Measurements from ENCODE around the gene HOXC13.

The HOXC13 gene

DNA sequence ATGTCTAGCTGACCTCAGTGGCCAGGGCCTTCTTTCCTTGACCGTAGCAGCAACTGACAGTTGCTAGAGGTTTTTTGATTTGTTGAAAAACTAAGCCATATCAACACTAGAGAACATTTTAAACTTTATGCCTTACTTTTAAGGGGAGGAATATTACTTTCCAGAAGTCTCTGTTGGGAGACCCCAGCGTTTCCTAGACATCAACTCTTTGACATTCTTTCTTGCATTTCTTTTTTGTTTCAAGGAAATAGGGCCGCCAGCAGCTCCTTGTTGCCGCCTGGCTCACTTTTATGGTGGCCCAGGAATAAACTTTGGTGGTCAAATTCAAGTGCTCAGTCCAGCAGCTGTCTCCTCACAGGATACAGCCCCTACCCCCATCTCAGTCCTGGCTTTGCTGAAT lies 31.8 kb downstream of the HOXC13 start:
- H3K27me3 ChIP-seq (ENCODE audit: control insufficient read depth in 2 of 2, insufficient read depth in 2 of 2, low read length in 2 of 2): peaks cover 74 to 86% of the 10 kb centered on the region in 2 donors
- H3K4me3 ChIP-seq (ENCODE audit: low read length in 2 of 2): no peak overlapping the region
- H3K9me3 ChIP-seq (ENCODE audit: control insufficient read depth in 2 of 2, low read length in 2 of 2): peaks cover 0 to 6% of the 10 kb centered on the region in 2 donors
- peaks cover 0 to 3% of the 10 kb centered on the region in 2 donors for H3K4me1 ChIP-seq (ENCODE audit: control insufficient read depth in 2 of 2, insufficient read depth in 2 of 2, low read length in 2 of 2)
- no peaks in the 10 kb centered on the region for H3K36me3 ChIP-seq (ENCODE audit: control insufficient read depth in 2 of 2, insufficient read depth in 2 of 2, low read length in 2 of 2)
- H3K9ac ChIP-seq (ENCODE audit: low read depth in 1 of 2, low read length in 2 of 2): no peak overlapping the region
- H3K27ac ChIP-seq (ENCODE audit: low read depth in 2 of 2, low read length in 2 of 2): no peak overlapping the region

DNA sequence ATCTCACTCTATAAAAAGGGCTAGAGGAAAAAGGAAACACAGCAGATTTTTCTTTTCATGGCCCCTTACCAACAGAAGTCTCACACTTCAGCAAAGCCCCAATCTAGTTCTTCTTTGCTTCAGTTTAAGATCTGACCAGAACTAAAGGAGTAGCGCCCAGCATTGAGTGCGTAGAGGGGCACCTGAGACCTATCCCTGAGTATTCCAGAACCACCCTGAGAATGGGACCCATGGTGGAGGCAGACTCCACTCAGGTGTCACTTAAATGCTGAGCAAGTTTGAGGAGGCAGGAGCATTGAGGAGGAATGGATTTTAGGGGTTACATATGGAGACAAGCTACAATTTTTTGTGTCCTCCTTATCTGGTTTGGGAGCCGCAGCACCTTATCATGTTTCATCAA lies 32.5 kb downstream of the HOXC13 start:
- H3K4me3 ChIP-seq (ENCODE audit: low read length in 2 of 2): no peak overlapping the region
- H3K9me3 ChIP-seq (ENCODE audit: control insufficient read depth in 2 of 2, low read length in 2 of 2): peaks cover 0 to 9% of the 10 kb centered on the region in 2 donors
- H3K4me1 ChIP-seq (ENCODE audit: control insufficient read depth in 2 of 2, insufficient read depth in 2 of 2, low read length in 2 of 2): peaks cover 0 to 3% of the 10 kb centered on the region in 2 donors
- no peaks in the 10 kb centered on the region for H3K36me3 ChIP-seq (ENCODE audit: control insufficient read depth in 2 of 2, insufficient read depth in 2 of 2, low read length in 2 of 2)
- H3K27me3 ChIP-seq (ENCODE audit: control insufficient read depth in 2 of 2, insufficient read depth in 2 of 2, low read length in 2 of 2): peaks cover 75 to 87% of the 10 kb centered on the region in 2 donors
- no peak overlapping the region for H3K9ac ChIP-seq (ENCODE audit: low read depth in 1 of 2, low read length in 2 of 2)
- H3K27ac ChIP-seq (ENCODE audit: low read depth in 2 of 2, low read length in 2 of 2): no peak overlapping the region

GRCh38 chr12:53971686-53972085 lies 33.1 kb downstream of the HOXC13 start:
- peaks cover 74 to 87% of the 10 kb centered on the region in 2 donors for H3K27me3 ChIP-seq (ENCODE audit: control insufficient read depth in 2 of 2, insufficient read depth in 2 of 2, low read length in 2 of 2)
- H3K9ac ChIP-seq (ENCODE audit: low read depth in 1 of 2, low read length in 2 of 2): no peak overlapping the region
- H3K27ac ChIP-seq (ENCODE audit: low read depth in 2 of 2, low read length in 2 of 2): no peak overlapping the region
- H3K4me3 ChIP-seq (ENCODE audit: low read length in 2 of 2): no peak overlapping the region
- H3K36me3 ChIP-seq (ENCODE audit: control insufficient read depth in 2 of 2, insufficient read depth in 2 of 2, low read length in 2 of 2): no peaks in the 10 kb centered on the region
- H3K9me3 ChIP-seq (ENCODE audit: control insufficient read depth in 2 of 2, low read length in 2 of 2): peaks cover 0 to 9% of the 10 kb centered on the region in 2 donors
- no peaks in the 10 kb centered on the region for H3K4me1 ChIP-seq (ENCODE audit: control insufficient read depth in 2 of 2, insufficient read depth in 2 of 2, low read length in 2 of 2)

DNA sequence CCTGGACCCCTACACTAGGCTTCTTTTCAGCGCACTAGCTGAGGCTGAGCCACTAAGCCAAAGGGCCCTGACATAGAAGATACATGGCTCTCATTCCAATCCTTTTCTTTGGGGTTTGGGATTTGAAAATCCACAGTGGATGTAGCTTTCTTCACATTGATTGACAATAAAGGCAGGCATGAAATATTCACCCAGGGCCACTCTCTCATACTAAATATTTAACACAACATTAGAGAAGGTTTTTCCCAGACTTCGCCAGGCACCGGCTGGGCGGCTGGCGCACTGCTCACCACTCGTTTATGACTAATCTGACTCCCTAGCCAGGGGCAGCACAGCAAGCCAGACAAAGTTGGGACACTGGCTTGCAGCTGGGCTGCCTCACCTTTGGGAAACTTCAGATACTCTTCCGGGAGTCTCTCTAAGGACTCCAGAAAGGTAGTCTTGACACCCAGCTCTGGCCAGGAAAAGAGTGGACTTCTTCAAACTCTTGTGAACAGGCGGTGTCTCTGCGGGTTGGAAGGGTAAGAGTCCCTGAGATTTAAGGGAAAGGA lies 33.6 kb downstream of the HOXC13 start:
- no peak overlapping the region for H3K9ac ChIP-seq (ENCODE audit: low read depth in 1 of 2, low read length in 2 of 2)
- H3K27me3 ChIP-seq (ENCODE audit: control insufficient read depth in 2 of 2, insufficient read depth in 2 of 2, low read length in 2 of 2): peaks cover 74 to 86% of the 10 kb centered on the region in 2 donors
- H3K4me1 ChIP-seq (ENCODE audit: control insufficient read depth in 2 of 2, insufficient read depth in 2 of 2, low read length in 2 of 2): no peaks in the 10 kb centered on the region
- H3K4me3 ChIP-seq (ENCODE audit: low read length in 2 of 2): no peak overlapping the region
- H3K9me3 ChIP-seq (ENCODE audit: control insufficient read depth in 2 of 2, low read length in 2 of 2): peaks cover 0 to 9% of the 10 kb centered on the region in 2 donors
- H3K36me3 ChIP-seq (ENCODE audit: control insufficient read depth in 2 of 2, insufficient read depth in 2 of 2, low read length in 2 of 2): no peaks in the 10 kb centered on the region
- H3K27ac ChIP-seq (ENCODE audit: low read depth in 2 of 2, low read length in 2 of 2): no peak overlapping the region

GRCh38 chr12:53972722-53973235 lies 34.1 kb downstream of the HOXC13 start, which contains the start of gene HOXC11:
Gene HOXC11 (plus strand): TSS chr12:53973126. CDS start chr12:53973242, 116 bp downstream.
- Histone ChIP-seq H3K27ac (ENCODE audit: low read depth in 2 of 2, low read length in 2 of 2) (no peak within 1 kb of the TSS), H3K27me3 (ENCODE audit: control insufficient read depth in 2 of 2, insufficient read depth in 2 of 2, low read length in 2 of 2) (peaks cover 74 to 85% of the 10 kb centered on the region in 2 donors), H3K9ac (ENCODE audit: low read depth in 1 of 2, low read length in 2 of 2) (no peak within 1 kb of the TSS), H3K4me1 (ENCODE audit: control insufficient read depth in 2 of 2, insufficient read depth in 2 of 2, low read length in 2 of 2) (no peaks in the 10 kb centered on the region), H3K4me3 (ENCODE audit: low read length in 2 of 2) (no peak within 1 kb of the TSS), H3K36me3 (ENCODE audit: control insufficient read depth in 2 of 2, insufficient read depth in 2 of 2, low read length in 2 of 2) (no peaks in the 10 kb centered on the region), H3K9me3 (ENCODE audit: control insufficient read depth in 2 of 2, low read length in 2 of 2) (peaks cover 0 to 9% of the 10 kb centered on the region in 2 donors)

DNA sequence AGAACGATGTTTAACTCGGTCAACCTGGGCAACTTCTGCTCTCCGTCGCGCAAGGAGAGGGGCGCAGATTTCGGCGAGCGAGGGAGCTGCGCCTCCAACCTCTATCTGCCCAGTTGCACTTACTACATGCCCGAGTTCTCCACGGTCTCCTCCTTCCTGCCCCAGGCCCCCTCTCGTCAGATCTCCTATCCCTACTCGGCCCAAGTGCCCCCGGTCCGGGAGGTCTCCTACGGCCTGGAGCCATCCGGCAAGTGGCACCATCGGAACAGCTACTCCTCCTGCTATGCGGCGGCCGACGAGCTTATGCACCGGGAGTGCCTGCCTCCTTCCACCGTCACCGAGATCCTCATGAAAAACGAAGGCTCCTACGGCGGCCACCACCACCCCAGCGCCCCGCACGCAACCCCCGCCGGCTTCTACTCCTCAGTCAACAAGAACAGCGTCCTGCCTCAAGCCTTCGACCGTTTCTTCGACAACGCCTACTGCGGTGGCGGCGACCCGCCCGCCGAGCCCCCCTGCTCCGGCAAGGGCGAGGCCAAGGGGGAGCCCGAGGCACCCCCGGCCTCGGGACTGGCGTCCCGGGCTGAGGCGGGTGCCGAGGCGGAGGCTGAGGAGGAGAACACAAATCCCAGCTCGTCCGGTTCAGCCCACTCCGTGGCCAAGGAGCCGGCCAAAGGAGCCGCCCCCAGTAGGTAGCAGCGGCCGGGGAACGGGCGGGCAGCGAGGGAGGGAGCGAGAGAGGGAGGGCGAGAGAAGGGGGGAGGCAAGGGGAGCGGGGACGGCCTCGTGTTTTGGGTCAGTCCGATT lies 34.8 kb downstream of the HOXC13 start:
- Histone ChIP-seq H3K4me1 (ENCODE audit: control insufficient read depth in 2 of 2, insufficient read depth in 2 of 2, low read length in 2 of 2) (no peaks in the 10 kb centered on the region), H3K27ac (ENCODE audit: low read depth in 2 of 2, low read length in 2 of 2) (no peak overlapping the region), H3K36me3 (ENCODE audit: control insufficient read depth in 2 of 2, insufficient read depth in 2 of 2, low read length in 2 of 2) (no peaks in the 10 kb centered on the region), H3K4me3 (ENCODE audit: low read length in 2 of 2) (no peak overlapping the region), H3K9ac (ENCODE audit: low read depth in 1 of 2, low read length in 2 of 2) (no peak overlapping the region), H3K27me3 (ENCODE audit: control insufficient read depth in 2 of 2, insufficient read depth in 2 of 2, low read length in 2 of 2) (peaks cover 72 to 84% of the 10 kb centered on the region in 2 donors), H3K9me3 (ENCODE audit: control insufficient read depth in 2 of 2, low read length in 2 of 2) (peaks cover 0 to 9% of the 10 kb centered on the region in 2 donors)

DNA sequence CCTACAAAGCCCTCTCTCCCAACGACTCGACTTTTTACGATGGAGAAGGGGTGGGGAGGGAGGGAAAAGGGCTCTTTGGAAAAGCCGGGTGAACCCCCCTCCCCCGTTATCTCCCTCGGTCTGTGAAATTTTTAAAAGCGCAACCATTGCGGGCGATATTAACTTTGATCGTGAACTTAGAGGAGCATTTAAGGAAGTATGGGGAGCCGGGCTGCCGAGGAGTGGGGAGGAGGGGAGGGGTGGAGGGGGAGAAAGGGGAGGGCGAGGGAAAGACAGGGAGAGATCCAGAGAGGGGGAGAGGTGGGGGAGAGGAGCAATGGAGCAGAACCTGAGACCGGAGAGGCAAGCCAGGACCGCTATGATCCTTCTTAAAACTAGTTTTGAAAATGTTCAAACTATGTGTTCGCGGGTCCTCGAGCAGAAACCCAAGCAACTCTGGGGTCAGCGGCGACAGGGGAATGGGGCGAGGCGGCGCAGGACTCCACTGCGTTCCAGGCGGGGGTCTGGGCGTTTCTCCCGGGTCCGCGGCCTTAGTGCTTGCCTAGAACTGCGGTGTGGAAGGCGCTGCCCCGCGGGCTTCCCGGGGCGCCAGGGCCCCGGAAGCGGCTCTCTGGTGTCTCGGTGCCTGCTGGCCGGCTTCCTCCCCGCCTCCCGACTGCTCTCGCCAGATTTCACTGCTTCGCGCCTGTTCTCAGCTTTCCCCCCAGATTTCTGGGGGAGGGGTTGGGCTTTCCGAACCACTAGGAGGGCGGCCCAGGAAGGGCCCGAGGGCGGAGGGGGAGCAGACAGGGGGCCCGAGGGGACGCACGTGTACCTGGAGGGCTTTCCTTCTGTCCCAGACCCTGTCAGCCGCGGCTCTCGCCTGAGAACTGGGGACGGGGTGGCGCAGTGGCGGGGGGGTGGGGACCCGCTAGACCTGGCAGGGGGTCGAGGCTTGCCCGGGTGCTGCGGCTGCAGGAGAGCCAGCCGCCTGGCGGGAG lies 35.7 kb downstream of the HOXC13 start, which contains the start of gene HOTAIR:
HOTAIR (minus strand) TSS at position 871 of the 980 bp plus-strand sequence.
- no peaks in the 10 kb centered on the region for H3K36me3 ChIP-seq (ENCODE audit: control insufficient read depth in 2 of 2, insufficient read depth in 2 of 2, low read length in 2 of 2)
- no peak within 1 kb of the TSS for H3K27ac ChIP-seq (ENCODE audit: low read depth in 2 of 2, low read length in 2 of 2)
- H3K9ac ChIP-seq (ENCODE audit: low read depth in 1 of 2, low read length in 2 of 2): no peak within 1 kb of the TSS
- peaks cover 73 to 82% of the 10 kb centered on the region in 2 donors for H3K27me3 ChIP-seq (ENCODE audit: control insufficient read depth in 2 of 2, insufficient read depth in 2 of 2, low read length in 2 of 2)
- peaks cover 0 to 5% of the 10 kb centered on the region in 2 donors for H3K4me1 ChIP-seq (ENCODE audit: control insufficient read depth in 2 of 2, insufficient read depth in 2 of 2, low read length in 2 of 2)
- peaks cover 0 to 9% of the 10 kb centered on the region in 2 donors for H3K9me3 ChIP-seq (ENCODE audit: control insufficient read depth in 2 of 2, low read length in 2 of 2)
- peak within 1 kb of the TSS; percentile 27 to 31 for H3K4me3 ChIP-seq (ENCODE audit: low read length in 2 of 2)

- no peak overlapping the region for H3K9ac ChIP-seq (ENCODE audit: low read depth in 1 of 2, low read length in 2 of 2)
- peaks cover 0 to 9% of the 10 kb centered on the region in 2 donors for H3K9me3 ChIP-seq (ENCODE audit: control insufficient read depth in 2 of 2, low read length in 2 of 2)
- no peak overlapping the region for H3K4me3 ChIP-seq (ENCODE audit: low read length in 2 of 2)
- H3K4me1 ChIP-seq (ENCODE audit: control insufficient read depth in 2 of 2, insufficient read depth in 2 of 2, low read length in 2 of 2): peaks cover 0 to 5% of the 10 kb centered on the region in 2 donors
- peaks cover 73 to 82% of the 10 kb centered on the region in 2 donors for H3K27me3 ChIP-seq (ENCODE audit: control insufficient read depth in 2 of 2, insufficient read depth in 2 of 2, low read length in 2 of 2)
- no peaks in the 10 kb centered on the region for H3K36me3 ChIP-seq (ENCODE audit: control insufficient read depth in 2 of 2, insufficient read depth in 2 of 2, low read length in 2 of 2)
- no peak overlapping the region for H3K27ac ChIP-seq (ENCODE audit: low read depth in 2 of 2, low read length in 2 of 2)
Observed at GRCh38 chr12:53975064-53975471, 36.4 kb downstream of the HOXC13 start.

DNA sequence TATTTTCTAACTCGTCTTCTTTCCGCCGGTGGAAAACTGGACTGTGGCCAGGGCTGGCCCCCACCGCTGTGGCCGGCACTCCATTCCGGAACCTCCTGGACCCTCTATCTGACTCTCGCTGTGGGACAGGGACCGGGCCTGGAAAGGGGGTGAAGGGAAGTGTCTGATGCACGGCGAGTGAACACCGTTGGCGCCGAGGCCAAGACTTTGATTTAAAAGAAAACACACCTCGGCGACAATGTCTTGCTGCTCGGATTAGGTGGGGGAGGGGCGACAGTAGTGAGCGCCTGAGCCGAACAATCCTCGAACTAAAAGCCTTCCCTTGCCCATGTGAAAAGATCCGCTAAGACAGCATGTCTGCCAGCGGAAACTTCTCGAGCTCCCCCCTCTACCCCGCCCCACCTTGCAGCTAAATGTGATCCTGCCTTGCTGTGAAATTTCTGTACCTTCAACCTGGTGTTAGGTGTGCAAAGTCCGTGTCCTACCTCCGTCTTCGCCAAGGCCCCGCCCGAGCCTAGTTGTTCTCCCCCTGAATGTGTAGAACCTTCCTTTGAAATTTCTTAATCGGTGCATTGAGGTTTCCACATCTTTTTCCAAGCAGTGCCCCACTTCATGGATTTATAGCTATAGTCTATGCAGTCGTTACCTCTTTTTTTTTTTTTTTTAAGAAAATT lies 37.0 kb downstream of the HOXC13 start:
- peaks cover 0 to 5% of the 10 kb centered on the region in 2 donors for H3K4me1 ChIP-seq (ENCODE audit: control insufficient read depth in 2 of 2, insufficient read depth in 2 of 2, low read length in 2 of 2)
- no peak overlapping the region for H3K4me3 ChIP-seq (ENCODE audit: low read length in 2 of 2)
- no peak overlapping the region for H3K9ac ChIP-seq (ENCODE audit: low read depth in 1 of 2, low read length in 2 of 2)
- H3K27ac ChIP-seq (ENCODE audit: low read depth in 2 of 2, low read length in 2 of 2): no peak overlapping the region
- no peaks in the 10 kb centered on the region for H3K36me3 ChIP-seq (ENCODE audit: control insufficient read depth in 2 of 2, insufficient read depth in 2 of 2, low read length in 2 of 2)
- H3K9me3 ChIP-seq (ENCODE audit: control insufficient read depth in 2 of 2, low read length in 2 of 2): peaks cover 0 to 9% of the 10 kb centered on the region in 2 donors
- peaks cover 72 to 81% of the 10 kb centered on the region in 2 donors for H3K27me3 ChIP-seq (ENCODE audit: control insufficient read depth in 2 of 2, insufficient read depth in 2 of 2, low read length in 2 of 2)

Measured in mucosa of rectum (tissue), 2 donors.